ENCODE measurements around the gene SRGAP3. TPM values are rescaled to one million over a fixed set of nuclear protein-coding genes. Genes with fewer than 3 reads are reported as not detected.

The SRGAP3 gene
- polyA plus RNA-seq, 3 donors, result 0.27 to 1.3 (median 0.87) TPM

GRCh38 chr3:8996681-8997121 lies 252.7 kb downstream of the SRGAP3 start:
- Mint-ChIP-seq H3K4me1 (peaks cover 7% of the 10 kb centered on the region), H3K4me3 (no peak overlapping the region), H3K36me3 (no peaks in the 10 kb centered on the region), H3K27ac (no peak overlapping the region), H3K9me3 (no peaks in the 10 kb centered on the region), H3K27me3 (ENCODE audit: low read depth in 3 of 3) (peaks cover 0 to 1% (median 0%) of the 10 kb centered on the region in 3 donors)
- TF ChIP-seq CTCF (IDR thresholded peaks at IDR 0.05), result no peak
- H3K4me2 ChIP-seq (replicated peaks; ENCODE audit: extremely low read depth, low read length, poor library complexity, severe bottlenecking), result no peak overlapping the region
- DNase-seq, result no peak
- H2AFZ ChIP-seq (ENCODE audit: insufficient read depth, low read depth, low read length, poor library complexity, severe bottlenecking), result no peak overlapping the region
- H3K9me3 ChIP-seq (replicated peaks in 1 of 2; ENCODE audit: control insufficient read depth in 1 of 2, insufficient read depth in 1 of 2, low read length in 2 of 2), result no peaks in the 10 kb centered on the region
- no peaks in the 10 kb centered on the region for H4K20me1 ChIP-seq (ENCODE audit: insufficient read depth, low read length)
- H3K36me3 ChIP-seq (replicated peaks in 1 of 2; ENCODE audit: control insufficient read depth in 1 of 2, insufficient read depth in 2 of 2, low read length in 2 of 2), result no peaks in the 10 kb centered on the region
- 90% methylated on average over 8 of the region's 12 CpGs for WGBS (ENCODE audit: insufficient coverage)
- intact Hi-C loops (cut with micrococcal nuclease), result no loop called here
- no peaks in the 10 kb centered on the region for H3K27me3 ChIP-seq (ENCODE audit: control insufficient read depth in 2 of 2, insufficient read depth in 2 of 2, low read length in 2 of 2)
- H3K79me2 ChIP-seq (ENCODE audit: insufficient read depth, low read length), result no peaks in the 10 kb centered on the region
- H3K9ac ChIP-seq (ENCODE audit: insufficient read depth, low read length, poor library complexity, severe bottlenecking), result no peak overlapping the region
- no peak overlapping the region for H3K4me3 ChIP-seq (replicated peaks in 1 of 3; ENCODE audit: low read depth in 2 of 3, low read length in 3 of 3)
- H3K27ac ChIP-seq (ENCODE audit: low read depth in 1 of 2, low read length in 2 of 2), result no peak overlapping the region
- no peaks in the 10 kb centered on the region for H3K4me1 ChIP-seq (ENCODE audit: control insufficient read depth in 1 of 2, insufficient read depth in 2 of 2, low read length in 2 of 2)

GRCh38 chr3:8996216-8996615 lies 253.2 kb downstream of the SRGAP3 start:
- TF ChIP-seq CTCF (IDR thresholded peaks at IDR 0.05), result no peak
- Histone ChIP-seq H4K20me1 (ENCODE audit: insufficient read depth, low read length) (no peaks in the 10 kb centered on the region), H3K9me3 (replicated peaks in 1 of 2; ENCODE audit: control insufficient read depth in 1 of 2, insufficient read depth in 1 of 2, low read length in 2 of 2) (no peaks in the 10 kb centered on the region), H3K79me2 (ENCODE audit: insufficient read depth, low read length) (no peaks in the 10 kb centered on the region), H3K4me2 (replicated peaks; ENCODE audit: extremely low read depth, low read length, poor library complexity, severe bottlenecking) (no peak overlapping the region), H3K4me1 (ENCODE audit: control insufficient read depth in 1 of 2, insufficient read depth in 2 of 2, low read length in 2 of 2) (no peaks in the 10 kb centered on the region), H3K4me3 (replicated peaks in 1 of 3; ENCODE audit: low read depth in 2 of 3, low read length in 3 of 3) (no peak overlapping the region), H3K9ac (ENCODE audit: insufficient read depth, low read length, poor library complexity, severe bottlenecking) (no peak overlapping the region), H3K27ac (ENCODE audit: low read depth in 1 of 2, low read length in 2 of 2) (no peak overlapping the region), H3K27me3 (ENCODE audit: control insufficient read depth in 2 of 2, insufficient read depth in 2 of 2, low read length in 2 of 2) (no peaks in the 10 kb centered on the region), H2AFZ (ENCODE audit: insufficient read depth, low read depth, low read length, poor library complexity, severe bottlenecking) (no peak overlapping the region), H3K36me3 (replicated peaks in 1 of 2; ENCODE audit: control insufficient read depth in 1 of 2, insufficient read depth in 2 of 2, low read length in 2 of 2) (no peaks in the 10 kb centered on the region)
- WGBS (ENCODE audit: insufficient coverage), result 80% methylated on average over 1 of the region's 2 CpGs
- DNase-seq, result no peak
- no peaks in the 10 kb centered on the region for H3K9me3 Mint-ChIP-seq
- intact Hi-C loops (cut with micrococcal nuclease), result no loop called here
- H3K27me3 Mint-ChIP-seq (ENCODE audit: low read depth in 3 of 3), result peaks cover 0 to 2% (median 1%) of the 10 kb centered on the region in 3 donors
- H3K4me1 Mint-ChIP-seq, result peaks cover 7% of the 10 kb centered on the region
- no peak overlapping the region for H3K27ac Mint-ChIP-seq
- no peak overlapping the region for H3K4me3 Mint-ChIP-seq
- H3K36me3 Mint-ChIP-seq, result no peaks in the 10 kb centered on the region

All from CD14-positive monocyte (primary cell).